ENCODE data around the gene SPOPL.

SPOPL gene

GRCh38 chr2:138596403-138596802 is 94.8 kb downstream of the SPOPL start:
- no peak overlapping the region for H3K4me3 ChIP-seq (ENCODE audit: low read depth, low read length)
- no peak for DNase-seq (ENCODE audit: low read depth)
- TF ChIP-seq CTCF (IDR thresholded peaks at IDR 0.05; ENCODE audit: insufficient read depth, low read depth, low read length, missing control alignments): no peak

- TF ChIP-seq CTCF (IDR thresholded peaks at IDR 0.05; ENCODE audit: insufficient read depth, low read depth, low read length, missing control alignments): no peak
- no peak for DNase-seq (ENCODE audit: low read depth)
- no peak overlapping the region for H3K4me3 ChIP-seq (ENCODE audit: low read depth, low read length)
These were observed 99.3 kb downstream of the SPOPL start for GRCh38 chr2:138600732-138601457.

GRCh38 chr2:138601458-138602165 is 100.0 kb downstream of the SPOPL start:
- no peak for DNase-seq (ENCODE audit: low read depth)

GRCh38 chr2:138602166-138602460 is 100.5 kb downstream of the SPOPL start:
- no peak overlapping the region for H3K4me3 ChIP-seq (ENCODE audit: low read depth, low read length)
- DNase-seq (ENCODE audit: low read depth): no peak
- no peak for TF ChIP-seq CTCF (IDR thresholded peaks at IDR 0.05; ENCODE audit: insufficient read depth, low read depth, low read length, missing control alignments)

More at GRCh38 chr2:138601458-138602165, 100.0 kb downstream of the SPOPL start:
- no peak for TF ChIP-seq CTCF (IDR thresholded peaks at IDR 0.05; ENCODE audit: insufficient read depth, low read depth, low read length, missing control alignments)
- H3K4me3 ChIP-seq (ENCODE audit: low read depth, low read length): no peak overlapping the region

- TF ChIP-seq CTCF (IDR thresholded peaks at IDR 0.05; ENCODE audit: insufficient read depth, low read depth, low read length, missing control alignments): no peak
- no peak overlapping the region for H3K4me3 ChIP-seq (ENCODE audit: low read depth, low read length)
These were observed 106.2 kb downstream of the SPOPL start for GRCh38 chr2:138607746-138608145.

DNA sequence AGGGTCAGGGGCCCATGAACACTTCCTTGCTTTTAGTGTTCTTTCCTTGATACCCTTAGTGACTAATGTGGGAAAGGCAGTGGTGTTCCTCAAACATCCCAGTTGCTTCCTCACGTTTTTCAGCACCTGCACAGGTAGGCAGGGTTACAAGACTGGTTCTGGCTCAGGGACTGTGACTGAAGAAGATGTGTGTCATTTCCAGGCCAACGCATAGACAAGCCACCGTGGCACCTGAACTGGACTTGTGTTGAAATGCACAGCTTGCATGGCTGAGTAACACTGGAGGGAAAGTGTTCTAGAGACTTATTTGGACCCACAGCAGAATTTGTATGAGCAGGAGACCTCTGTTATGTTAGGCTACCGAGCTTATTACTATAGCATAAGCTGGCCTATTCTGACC is 107.9 kb downstream of the SPOPL start:
- no peak for TF ChIP-seq CTCF (IDR thresholded peaks at IDR 0.05; ENCODE audit: insufficient read depth, low read depth, low read length, missing control alignments)
- DNase-seq (ENCODE audit: low read depth): no peak
- H3K4me3 ChIP-seq (ENCODE audit: low read depth, low read length): no peak overlapping the region

More at GRCh38 chr2:138607746-138608145, 106.2 kb downstream of the SPOPL start:
- no peak for DNase-seq (ENCODE audit: low read depth)
